Brain microvascular endothelial cell (primary cell): ENCODE results near the gene GBA2.
A peak's percentile ranks its signal among the peaks of the same experiment; 100 is the strongest.

Experiments used
- DNase-seq: peaks from one replicate; pipeline ENCODE4 v3.0.0-alpha.2; 2020
- H3K27ac ChIP-seq: fragments of 250-450 bp; sonication (Bioruptor Pico); 2 replicates; pipeline ENCODE4 v1.5.1; 2020; ENCODE audit warnings: mild to moderate bottlenecking, moderate library complexity
- H3K27me3 ChIP-seq: fragments of 250-450 bp; sonication (Bioruptor Pico); replicated peaks from 2 replicates; pipeline ENCODE4 v1.5.1; 2020; ENCODE audit warnings: mild to moderate bottlenecking
- H3K36me3 ChIP-seq: fragments of 250-450 bp; sonication (Bioruptor Pico); replicated peaks from 2 replicates; pipeline ENCODE4 v1.5.1; 2020; ENCODE audit warnings: mild to moderate bottlenecking
- H3K4me3 ChIP-seq: 2 replicates; pipeline ENCODE4 v1.5.1; 2011; ENCODE audit warnings: low read depth, mild to moderate bottlenecking, control low read depth, low read length, moderate library complexity
- in situ Hi-C: cut with HindIII; loops from 2 replicates; pipeline ENCODE4 v1.10.0; 2017; ENCODE audit warnings: low sequenced_read_pairs, low pct_ligation_motif_present
- TF ChIP-seq, protein P1 (sequence below): IDR thresholded peaks from 2 replicates; pipeline ENCODE4 v1.5.1; 2011; ENCODE audit warnings: low read depth, mild to moderate bottlenecking, moderate library complexity, low read length, control low read depth, inconsistent platforms; ENCODE audit errors: missing control alignments

Gene GBA2

GRCh38 chr9:35730486-35730854 is 18.6 kb downstream of the GBA2 start:
- peaks cover 21% of the 10 kb centered on the region for H3K36me3 ChIP-seq
- no peak for DNase-seq
- H3K27me3 ChIP-seq, result no peaks in the 10 kb centered on the region

DNA sequence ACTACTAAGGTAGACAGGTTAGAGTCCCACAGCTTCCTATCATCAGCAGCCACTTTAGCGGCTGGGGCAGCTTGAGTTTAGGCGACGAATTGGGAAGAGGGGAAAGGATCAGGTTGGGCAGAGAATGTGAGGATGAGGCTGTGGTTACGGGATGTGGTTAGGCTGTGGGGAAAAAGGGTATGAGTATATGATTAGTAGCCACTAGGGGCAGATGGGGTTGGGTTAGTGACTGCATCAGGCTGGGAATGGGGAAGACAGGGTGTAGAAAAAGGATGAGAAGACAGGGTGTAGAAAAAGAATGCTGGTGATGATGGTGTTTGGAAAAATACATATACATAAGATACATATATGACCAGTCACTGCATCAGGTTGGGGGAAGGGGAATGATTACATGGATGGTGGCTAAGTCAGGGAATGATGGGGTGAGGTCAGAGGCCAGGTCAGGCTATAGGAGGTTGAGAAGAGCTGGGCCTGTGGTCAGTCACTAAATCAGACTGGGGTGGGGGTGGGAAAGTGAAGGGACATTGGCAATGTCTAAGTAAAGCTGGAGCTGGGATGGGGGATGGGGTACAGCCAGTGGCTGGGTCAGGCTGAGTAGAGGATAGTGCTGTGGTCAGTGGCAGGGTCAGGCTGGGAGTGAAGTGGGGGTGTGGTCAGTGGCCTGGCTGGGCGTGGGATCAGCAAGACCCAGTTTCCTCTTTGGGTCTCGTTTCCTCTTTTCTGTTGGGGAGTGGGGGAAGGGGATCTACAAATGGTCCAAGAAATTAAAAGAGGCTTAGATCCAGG is 19.1 kb downstream of the GBA2 start:
- Histone ChIP-seq H3K27ac (peak overlapping the region; percentile 76), H3K4me3 (peak overlapping the region; percentile 96), H3K36me3 (peaks cover 21% of the 10 kb centered on the region), H3K27me3 (no peaks in the 10 kb centered on the region)
- DNase-seq, result peak; percentile 80
- TF ChIP-seq, protein P1, sequence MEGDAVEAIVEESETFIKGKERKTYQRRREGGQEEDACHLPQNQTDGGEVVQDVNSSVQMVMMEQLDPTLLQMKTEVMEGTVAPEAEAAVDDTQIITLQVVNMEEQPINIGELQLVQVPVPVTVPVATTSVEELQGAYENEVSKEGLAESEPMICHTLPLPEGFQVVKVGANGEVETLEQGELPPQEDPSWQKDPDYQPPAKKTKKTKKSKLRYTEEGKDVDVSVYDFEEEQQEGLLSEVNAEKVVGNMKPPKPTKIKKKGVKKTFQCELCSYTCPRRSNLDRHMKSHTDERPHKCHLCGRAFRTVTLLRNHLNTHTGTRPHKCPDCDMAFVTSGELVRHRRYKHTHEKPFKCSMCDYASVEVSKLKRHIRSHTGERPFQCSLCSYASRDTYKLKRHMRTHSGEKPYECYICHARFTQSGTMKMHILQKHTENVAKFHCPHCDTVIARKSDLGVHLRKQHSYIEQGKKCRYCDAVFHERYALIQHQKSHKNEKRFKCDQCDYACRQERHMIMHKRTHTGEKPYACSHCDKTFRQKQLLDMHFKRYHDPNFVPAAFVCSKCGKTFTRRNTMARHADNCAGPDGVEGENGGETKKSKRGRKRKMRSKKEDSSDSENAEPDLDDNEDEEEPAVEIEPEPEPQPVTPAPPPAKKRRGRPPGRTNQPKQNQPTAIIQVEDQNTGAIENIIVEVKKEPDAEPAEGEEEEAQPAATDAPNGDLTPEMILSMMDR, result peak; percentile 80
- in situ Hi-C loops, result no loop called here

More at GRCh38 chr9:35730486-35730854, 18.6 kb downstream of the GBA2 start:
- Histone ChIP-seq H3K27ac (peak overlapping the region; percentile 76), H3K4me3 (peak overlapping the region; percentile 96)
- in situ Hi-C loops, result no loop called here
- TF ChIP-seq, protein P1, result no peak

DNA sequence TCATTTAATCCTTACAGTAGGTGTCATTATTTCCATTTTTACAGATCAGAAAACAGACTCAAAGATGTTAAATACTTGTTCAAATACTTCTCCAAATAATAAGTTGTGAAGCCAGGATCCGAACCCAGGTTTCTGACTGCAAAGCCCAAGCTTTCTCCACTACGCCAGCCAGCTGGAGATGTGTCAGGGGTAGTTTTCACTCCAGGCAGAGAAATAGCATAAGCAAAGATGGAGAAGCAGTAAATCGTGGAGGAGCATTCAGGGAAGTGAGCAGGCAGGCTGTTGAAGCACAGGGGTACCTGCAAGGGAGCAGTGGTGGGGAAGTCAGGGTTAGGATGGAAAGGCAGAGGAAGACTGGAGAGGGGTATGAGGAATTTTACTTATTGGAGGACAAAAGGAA is 19.9 kb downstream of the GBA2 start:
- Histone ChIP-seq H3K4me3 (peak overlapping the region; percentile 96), H3K36me3 (peaks cover 27% of the 10 kb centered on the region), H3K27me3 (no peaks in the 10 kb centered on the region), H3K27ac (peak overlapping the region; percentile 76)
- DNase-seq, result no peak
- in situ Hi-C loops, result no loop called here
- TF ChIP-seq, protein P1, result no peak

DNA sequence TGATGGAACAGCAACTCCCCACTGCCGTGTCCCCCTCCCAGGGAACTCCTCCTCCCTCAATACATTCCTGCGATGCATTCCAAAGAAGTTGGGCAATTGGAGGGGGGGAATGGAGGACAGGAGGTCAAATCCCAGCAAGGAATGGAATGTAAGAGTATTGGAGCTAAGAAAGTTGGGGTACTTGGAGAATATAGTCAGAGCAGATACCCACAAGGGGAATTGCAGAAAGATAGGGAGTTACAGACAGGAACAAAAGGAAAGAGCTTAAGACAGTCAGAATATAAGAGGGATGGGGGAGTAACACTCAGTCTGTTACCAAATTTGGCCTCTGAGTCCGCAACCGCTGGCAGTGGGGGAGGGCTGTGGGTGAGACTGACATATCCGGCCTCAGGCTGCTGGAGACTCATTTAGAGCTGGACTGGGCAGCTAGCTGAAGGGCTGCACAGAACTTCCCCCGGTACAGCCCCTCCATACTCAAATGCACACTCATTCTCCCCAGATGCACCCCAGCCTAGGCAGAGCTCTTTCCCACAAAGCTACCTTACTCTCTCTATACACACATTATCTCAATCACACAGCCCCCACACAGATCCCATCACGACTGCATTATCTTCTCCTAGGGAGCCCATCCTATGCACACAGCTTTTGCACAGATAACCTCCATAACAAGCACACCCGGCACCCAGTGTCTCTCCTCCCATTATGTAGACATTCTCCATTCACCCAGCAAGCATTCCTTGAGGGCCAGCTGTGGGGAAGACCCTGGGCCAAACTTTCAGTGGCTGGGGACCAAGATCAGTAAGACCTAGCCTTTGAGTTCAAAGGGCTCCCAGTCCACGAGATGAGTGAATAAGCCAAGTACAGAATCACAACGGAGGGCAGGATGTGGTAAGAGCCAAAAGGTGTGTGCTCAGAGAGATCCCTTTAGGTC is 20.7 kb downstream of the GBA2 start:
- peak; percentile 82 for DNase-seq
- peaks cover 31% of the 10 kb centered on the region for H3K36me3 ChIP-seq
- H3K27me3 ChIP-seq, result no peaks in the 10 kb centered on the region
- peak overlapping the region; percentile 76 for H3K27ac ChIP-seq
- TF ChIP-seq, protein P1, result no peak
- peak overlapping the region; percentile 96 for H3K4me3 ChIP-seq
- in situ Hi-C loops, result no loop called here

DNA sequence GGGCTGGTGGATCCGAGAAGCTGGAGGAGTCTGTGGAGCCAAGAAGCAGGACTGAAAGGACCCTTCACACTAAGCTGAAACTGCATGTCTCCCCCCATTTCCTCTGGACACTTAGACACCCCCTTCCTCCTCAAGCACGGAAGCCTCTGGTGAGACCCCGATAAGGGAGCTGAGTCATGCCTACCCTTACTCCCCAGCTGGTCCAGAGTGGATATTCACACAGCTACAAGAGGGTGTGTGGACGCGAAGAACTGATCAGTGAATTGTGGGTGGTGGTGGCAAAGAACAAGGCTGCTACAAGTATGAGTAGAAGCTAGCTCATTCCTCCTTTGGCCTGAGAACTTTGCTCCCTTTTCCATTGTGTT is 21.4 kb downstream of the GBA2 start:
- Histone ChIP-seq H3K4me3 (peak overlapping the region; percentile 96), H3K36me3 (peaks cover 38% of the 10 kb centered on the region), H3K27ac (peak overlapping the region; percentile 76), H3K27me3 (no peaks in the 10 kb centered on the region)
- peak; percentile 68 for DNase-seq
- in situ Hi-C loops, result no loop called here
- TF ChIP-seq, protein P1, result no peak
